HG03571 (cell line): ENCODE results near the gene LARP1.
A peak's percentile ranks its signal among the peaks of the same experiment; 100 is the strongest.
"Not testable (repeated sequence)": the region's sequence is repeated elsewhere in the genome, so short reads cannot be mapped to it uniquely, and the experiment has no call there.

ENCODE experiments used
- ATAC-seq: cut with Tn5 transposase; IDR thresholded peaks from one replicate; pipeline ENCODE4 v1.9.1; 2021; ENCODE audit not compliant: unreplicated experiment

Gene LARP1

GRCh38 chr5:154734370-154735248 is 20.6 kb upstream of the LARP1 start:
- ATAC-seq, result no peak

DNA sequence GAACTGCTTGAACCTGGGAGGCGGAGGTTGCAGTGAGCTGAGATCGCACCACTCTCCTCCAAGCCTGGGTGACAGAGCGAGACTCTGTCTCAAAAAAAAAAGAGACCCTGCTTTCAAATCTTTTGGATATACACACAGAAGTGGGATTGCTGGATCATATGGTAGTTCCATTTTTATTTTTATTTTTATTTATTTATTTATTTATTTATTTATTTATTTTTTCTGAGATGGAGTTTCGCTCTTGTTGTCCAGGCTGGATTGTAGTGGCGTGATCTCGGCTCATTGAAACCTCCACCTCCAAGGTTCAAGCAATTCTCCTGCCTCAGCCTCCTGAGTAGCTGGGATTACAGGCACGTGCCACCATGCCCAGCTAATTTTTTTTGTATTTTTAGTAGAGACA is 19.8 kb upstream of the LARP1 start:
- ATAC-seq, result not testable (repeated sequence)

- ATAC-seq, result not testable (repeated sequence)
Measured at GRCh38 chr5:154736372-154736771, 18.8 kb upstream of the LARP1 start.

DNA sequence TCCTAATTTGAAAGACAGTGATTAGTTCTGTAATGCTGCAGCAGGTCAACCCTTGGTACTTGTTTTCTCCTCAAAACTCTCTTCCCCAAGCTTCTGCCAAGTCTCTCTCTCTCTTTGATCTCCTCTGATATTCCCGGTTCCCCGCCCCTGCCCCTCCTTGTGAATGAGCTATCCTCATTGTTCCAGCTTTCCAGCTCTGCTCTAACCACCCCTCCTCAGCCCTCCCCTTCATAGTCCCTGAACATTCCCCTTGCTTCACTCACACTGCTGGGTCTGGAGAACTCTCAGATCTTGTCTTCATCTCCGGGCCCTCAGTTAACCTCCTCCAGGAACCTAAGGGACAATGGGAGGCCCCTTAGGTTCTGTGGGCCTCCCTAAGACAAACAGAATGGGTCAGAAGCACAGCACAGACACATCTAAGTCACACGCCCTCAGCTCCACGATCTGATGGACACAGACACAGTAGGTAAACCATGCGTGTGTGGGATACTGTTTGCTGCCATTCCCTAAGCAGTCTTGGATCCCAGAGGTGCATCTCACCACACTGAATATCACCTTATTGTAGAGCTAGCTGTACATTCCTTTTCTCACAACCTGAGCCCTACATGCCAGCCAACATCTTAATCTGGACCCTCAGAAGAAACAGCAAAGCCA is 17.4 kb upstream of the LARP1 start:
- no peak for ATAC-seq

DNA sequence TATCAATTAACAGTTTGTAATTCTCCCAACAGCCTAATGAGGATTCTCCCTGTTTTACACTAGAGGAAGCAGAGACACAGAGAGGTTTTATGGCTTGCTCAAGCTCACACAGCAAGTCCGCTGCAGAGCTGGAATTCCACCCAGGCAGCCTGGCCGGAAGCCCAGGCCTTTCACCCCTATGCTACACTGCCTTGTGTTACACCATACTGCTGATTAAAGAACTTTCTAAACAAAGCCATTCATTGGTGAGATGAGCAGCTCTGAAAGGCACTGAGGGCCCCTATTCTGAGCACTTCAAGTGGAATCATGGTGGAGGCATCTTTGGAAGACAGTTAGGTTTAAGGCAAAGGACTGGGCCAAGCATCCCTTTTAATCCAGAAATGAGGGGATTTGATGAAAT is 14.7 kb upstream of the LARP1 start:
- ATAC-seq, result no peak

GRCh38 chr5:154740957-154741356 is 14.2 kb upstream of the LARP1 start:
- no peak for ATAC-seq

- no peak for ATAC-seq
Measured at GRCh38 chr5:154741415-154741814, 13.8 kb upstream of the LARP1 start.

DNA sequence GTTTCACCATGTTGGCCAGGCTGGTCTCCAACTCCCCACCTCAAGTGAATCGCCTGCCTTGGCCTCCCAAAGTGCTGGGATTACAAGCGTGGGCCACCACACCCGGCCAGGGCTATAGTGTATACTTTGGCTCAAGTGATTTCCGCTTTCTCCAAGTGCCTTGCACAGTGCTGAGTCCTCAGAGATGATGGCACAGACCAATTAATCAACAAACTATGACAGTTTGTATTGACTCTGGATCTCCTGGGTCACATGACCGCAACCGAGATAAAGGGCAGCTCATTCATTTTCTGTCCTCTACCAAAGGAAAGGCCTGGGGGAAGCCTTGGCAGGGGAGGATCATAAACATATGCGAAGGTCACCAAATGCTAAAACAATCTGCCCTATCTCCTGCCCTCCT is 11.4 kb upstream of the LARP1 start:
- no peak for ATAC-seq

- no peak for ATAC-seq
Measured at GRCh38 chr5:154745349-154745748, 9.8 kb upstream of the LARP1 start.

DNA sequence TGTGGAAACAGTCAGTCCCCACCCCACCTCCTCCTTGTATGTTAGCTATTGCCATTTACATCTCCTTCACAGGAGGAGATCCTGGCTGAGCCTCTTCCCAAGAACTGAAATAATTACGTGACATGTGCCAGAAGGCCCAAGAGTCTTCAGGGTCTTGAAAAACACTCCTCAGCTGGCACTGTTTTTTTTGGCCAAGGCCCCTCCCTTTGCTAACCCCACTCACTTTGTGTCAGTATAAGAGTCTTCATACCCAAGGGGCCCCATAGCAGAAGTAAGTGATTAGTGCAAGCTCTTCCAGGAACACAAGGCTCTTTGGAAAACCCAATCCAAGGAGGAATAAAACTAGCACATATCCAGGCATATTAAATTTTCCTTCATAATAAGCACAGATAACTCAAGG is 5.7 kb upstream of the LARP1 start:
- no peak for ATAC-seq

DNA sequence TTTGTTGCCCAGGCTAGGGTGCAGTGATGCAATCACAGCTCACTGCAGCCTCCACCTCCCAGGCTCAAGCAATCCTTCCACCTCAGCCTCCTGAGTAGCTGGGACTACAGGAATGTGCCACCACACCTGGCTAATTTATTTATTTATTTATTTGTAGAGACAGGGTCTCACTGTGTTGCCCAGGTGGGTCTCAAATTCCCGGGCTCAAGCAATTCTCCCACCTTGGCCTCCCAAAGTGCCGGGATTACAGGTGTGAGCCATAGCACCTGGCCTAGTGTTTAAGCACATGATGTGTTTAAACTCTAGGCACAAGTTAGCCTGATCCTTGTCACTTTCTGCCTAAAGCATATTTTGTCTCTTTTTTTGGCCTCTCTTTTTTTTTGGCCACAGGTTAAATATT is 4.5 kb upstream of the LARP1 start:
- not testable (repeated sequence) for ATAC-seq

- no peak for ATAC-seq
Measured at GRCh38 chr5:154751854-154752253, 3.3 kb upstream of the LARP1 start.

DNA sequence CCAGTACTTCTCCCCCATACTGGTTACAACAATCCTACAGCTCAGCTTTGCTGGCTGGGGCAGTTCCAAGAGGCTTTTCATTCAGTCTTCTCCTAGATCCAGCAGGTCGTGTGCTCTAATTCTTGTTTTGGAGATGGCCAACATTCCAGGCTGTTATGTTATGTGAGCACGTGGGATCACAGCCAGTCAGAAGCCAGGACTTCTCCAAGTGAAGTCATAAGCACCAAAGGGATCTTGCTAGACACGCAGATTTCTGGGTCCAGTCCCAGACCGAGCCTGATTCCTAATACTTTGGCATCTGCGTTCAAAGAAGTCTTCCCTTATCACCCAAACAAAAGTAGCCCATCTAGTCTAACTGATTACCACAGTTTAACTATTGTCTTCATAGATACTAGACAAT is 1.4 kb upstream of the LARP1 start:
- ATAC-seq, result no peak

- ATAC-seq, result peak; percentile 92
Measured at GRCh38 chr5:154754460-154755360, 467 bp upstream of the LARP1 start.

- no peak for ATAC-seq
Measured at GRCh38 chr5:154756009-154756867, 1.1 kb downstream of the LARP1 start.

DNA sequence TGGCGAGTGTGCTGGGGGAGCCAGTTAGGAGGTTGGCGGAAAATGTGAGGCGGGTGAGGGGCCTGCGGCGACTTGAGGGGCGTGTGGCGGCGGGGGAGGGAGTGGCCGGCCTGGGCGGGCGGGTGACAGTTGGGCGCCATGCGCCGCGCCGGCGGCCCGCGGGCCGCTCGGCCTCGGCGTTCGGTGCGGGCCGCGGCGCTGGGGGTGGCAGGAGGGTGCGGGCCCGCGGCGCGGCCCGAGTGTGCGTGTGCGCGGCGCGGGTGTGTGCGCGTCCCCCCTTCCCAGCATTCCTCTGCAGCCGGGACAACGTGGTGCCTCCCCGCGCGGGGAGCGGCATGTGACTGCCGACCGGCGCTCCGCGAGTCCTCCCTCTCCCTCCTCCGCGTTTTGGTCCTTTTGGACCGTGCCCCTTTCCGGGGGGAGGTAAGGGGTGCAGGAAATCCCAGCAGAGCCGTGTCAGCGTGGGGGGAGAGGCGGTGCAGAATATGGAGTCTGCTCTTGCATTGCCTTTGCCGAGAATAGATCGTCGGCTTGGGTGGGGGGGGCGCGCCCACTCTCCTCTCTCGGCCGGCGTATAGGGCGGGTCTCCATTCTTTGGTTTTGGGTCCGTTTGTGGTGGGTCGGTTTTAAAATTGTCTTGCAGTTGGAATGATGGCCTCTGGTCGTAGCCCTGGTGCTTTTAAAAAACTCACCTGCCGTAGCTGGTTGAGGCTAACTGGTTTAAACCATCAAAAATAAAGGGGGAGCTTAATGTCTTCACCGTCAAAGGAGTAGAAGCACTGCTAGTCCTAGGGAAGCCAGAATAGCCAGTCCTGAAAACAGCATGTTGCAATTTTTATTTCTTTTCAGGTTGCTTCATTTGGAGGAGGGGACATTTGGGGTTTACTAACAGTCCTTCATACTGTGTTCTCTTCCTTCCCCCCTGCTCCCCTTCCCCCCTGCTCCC is 2.0 kb downstream of the LARP1 start:
- ATAC-seq, result no peak

DNA sequence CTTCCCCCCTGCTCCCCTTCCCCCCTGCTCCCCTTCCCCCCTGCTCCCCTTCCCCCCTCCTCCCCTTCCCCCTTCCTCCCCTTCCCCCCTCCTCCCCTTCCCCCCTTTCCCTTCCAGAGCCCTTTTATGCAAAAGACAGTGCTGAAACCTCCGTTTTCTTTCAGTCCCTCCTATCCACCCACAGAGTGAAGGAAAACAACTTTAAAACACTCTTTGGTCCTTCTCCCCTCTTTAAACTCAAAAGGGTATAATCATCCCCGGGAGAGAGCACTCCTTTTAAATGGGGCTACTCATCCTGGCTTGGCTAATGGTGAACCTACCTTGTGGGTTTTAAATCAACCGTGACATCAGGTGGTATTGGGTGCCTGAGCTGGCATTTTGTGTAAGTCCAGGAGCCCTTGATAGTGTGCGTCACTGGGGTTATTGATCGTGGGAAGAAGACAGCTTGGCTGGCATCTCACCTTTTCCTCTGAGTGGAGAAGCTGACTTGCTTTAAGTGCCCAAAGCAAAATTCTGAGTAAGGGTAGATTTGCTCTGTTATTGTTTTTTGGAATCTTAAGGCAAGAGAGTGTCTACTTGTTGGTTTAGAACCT is 2.7 kb downstream of the LARP1 start:
- no peak for ATAC-seq

GRCh38 chr5:154758493-154758892 is 3.3 kb downstream of the LARP1 start:
- no peak for ATAC-seq

GRCh38 chr5:154758977-154759376 is 3.8 kb downstream of the LARP1 start:
- no peak for ATAC-seq
